ENCODE data around the gene ACTR1B.
"Not testable (repeated sequence)": the region's sequence is repeated elsewhere in the genome, so short reads cannot be mapped to it uniquely, and the experiment has no call there.

Gene ACTR1B

DNA sequence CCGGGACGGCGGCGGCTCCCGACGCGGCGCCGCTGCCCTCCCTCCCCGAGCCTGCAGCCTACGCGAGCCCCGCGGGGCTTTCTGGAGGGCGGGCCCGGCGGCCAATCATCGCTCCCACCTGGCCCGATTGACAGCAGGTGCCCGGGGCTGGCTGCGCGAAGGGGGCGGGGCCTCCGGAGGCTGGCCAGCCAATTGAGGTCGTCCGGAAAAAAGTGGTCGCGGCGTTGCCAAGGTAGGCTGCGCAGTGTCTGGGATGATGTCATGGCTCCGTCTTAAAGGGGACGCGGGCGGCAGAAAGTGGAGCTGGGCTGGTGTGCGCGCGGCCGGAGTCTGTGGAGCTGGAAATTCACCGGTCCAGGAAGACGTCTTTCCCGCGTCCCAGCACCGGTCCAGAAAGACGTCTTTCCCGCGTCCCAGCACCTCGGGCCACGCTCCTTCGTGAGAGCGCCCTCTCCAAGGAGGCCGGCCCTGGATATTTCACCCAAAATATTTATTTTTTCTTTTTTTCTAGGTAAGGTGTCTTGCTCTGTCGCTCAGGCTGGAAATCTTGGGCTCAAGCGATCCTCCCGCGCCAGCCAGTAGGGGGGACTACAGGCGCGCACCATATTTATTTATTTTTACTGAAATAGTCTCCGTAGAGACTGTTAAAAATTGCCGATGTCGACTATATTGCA lies at the start of gene ACTR1B:
Gene ACTR1B (minus strand): TSS at position 83 of the 674 bp plus-strand sequence. CDS start 154 bp downstream, outside the sequence.
- DNase-seq (ENCODE audit: low spot score), result peak; percentile 93

- no peak for DNase-seq (ENCODE audit: low spot score)
Observed at GRCh38 chr2:97712693-97713295, 49.0 kb upstream of the ACTR1B start.

DNA sequence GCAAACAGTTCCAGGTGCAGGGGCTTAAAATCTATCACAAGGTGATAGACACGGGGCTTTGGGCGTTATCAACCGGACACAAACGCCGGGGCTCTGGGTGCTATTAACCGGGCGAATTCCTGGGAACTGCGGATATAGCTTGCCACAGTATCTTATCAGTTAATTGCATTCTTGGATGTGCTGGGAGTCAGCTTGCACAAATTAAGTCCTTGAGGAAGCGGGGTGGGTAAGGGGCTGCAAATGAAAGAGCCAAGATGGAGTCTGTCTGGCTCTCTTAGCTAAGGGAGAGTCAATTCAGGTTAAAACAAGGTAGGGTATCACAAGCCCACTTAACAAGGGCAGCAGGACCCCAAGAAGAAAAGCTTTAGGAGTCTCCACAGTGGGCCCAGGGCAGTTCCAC lies 48.3 kb upstream of the ACTR1B start:
- DNase-seq (ENCODE audit: low spot score), result not testable (repeated sequence)

DNA sequence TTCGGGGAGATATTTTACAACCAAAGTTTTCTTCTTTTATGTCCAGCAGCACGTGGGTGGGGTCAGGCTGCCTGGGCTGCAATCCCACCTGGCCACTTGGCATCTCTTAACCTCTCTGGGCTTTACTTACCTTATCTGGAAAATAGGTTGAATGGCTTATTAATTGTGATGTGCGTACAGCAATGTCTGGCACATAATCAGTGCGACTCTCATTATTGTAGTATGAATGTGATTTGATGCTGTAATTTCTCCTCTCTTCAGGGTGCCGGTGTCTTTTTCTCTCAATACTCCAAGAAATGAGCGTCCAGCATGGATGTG lies 47.5 kb upstream of the ACTR1B start:
- DNase-seq (ENCODE audit: low spot score), result no peak

DNA sequence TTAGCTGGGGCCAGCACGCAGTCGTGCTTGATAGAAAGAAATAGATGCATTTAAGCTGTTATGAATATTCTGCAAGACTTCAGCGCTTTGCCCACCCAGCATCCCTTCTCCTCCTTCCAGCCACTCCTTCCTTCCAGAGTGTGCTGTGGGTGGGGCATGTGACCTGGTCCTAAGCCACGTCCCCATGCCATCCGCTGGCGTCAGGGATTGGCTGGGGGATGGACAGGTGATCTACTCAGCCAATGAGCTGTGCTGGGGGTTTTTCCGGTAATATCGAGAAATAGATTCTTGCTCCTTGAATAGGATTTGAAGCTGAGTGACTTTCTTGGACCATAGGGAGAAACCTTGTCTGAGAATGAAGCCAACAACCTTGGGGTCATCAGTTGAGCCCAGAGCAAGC lies 44.8 kb upstream of the ACTR1B start:
- no peak for DNase-seq (ENCODE audit: low spot score)

DNA sequence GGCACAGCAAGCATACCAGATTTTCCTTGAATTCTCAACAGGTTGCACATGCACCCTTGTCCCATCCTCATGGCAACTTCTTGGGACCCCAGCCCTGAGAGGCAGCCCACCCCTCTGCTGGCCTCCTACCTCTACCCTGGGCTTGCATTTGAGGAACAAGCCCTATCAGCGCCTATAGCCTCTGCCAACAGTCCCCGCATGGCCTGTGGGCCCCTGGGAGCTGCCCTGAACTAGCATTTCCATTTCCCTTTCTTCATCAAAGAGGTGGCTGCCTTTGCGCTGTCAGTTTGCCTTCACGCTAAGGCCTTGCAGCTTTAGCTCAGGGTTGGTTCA lies 44.2 kb upstream of the ACTR1B start:
- no peak for DNase-seq (ENCODE audit: low spot score)

GRCh38 chr2:97707362-97708047 lies 43.7 kb upstream of the ACTR1B start:
- no peak for DNase-seq (ENCODE audit: low spot score)

DNA sequence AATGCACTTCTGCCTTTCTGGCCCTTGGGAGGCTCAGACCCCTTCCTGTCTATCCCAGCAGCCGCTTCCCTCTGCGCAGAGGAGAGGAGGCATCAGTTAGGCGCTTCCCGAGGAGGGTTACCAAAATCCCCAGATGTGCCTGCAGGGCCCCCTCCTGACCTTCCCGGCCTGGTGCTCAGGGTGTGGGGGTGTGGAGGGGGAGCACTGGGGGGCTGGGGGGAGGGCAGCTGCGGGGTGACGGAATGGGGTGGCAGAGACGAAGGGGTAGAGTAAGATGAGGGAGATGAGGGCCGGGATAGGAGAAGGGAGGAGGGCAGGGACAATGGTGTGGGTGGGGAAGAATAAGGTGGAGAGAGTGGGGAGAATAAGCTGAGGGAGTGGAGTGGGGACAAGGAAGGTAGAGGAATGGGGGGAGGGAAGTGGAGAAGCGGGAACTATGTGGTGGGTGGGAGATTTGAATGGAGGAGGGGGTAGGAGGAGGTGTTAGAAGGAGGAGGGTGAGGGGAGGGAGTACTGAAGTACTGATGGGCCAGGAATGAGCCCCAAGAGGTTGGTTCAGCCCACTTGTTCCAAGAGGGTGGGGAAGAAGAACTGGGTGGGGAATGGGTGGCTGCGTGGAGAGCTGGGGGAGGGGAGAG lies 43.0 kb upstream of the ACTR1B start:
- no peak for DNase-seq (ENCODE audit: low spot score)

DNA sequence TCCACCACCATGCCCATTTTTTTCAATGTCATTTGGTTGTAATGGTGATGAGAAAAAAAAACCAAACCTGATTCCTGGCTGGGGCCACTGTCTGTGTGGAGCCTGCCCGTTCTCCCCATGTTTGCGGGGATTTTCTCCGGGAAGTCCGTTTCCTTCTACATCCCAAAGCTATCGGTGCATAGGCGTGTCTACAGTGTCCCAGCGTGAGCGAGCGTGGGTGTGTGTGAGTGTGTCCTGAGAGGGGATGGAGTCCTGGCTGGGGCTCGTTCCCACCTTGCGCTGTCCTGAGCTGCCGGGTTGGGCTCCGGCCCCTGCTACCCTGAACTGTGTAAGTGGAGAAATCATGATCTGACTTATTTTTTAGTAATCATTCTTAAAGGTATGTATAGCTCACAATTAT lies 42.3 kb upstream of the ACTR1B start:
- DNase-seq (ENCODE audit: low spot score), result no peak

DNA sequence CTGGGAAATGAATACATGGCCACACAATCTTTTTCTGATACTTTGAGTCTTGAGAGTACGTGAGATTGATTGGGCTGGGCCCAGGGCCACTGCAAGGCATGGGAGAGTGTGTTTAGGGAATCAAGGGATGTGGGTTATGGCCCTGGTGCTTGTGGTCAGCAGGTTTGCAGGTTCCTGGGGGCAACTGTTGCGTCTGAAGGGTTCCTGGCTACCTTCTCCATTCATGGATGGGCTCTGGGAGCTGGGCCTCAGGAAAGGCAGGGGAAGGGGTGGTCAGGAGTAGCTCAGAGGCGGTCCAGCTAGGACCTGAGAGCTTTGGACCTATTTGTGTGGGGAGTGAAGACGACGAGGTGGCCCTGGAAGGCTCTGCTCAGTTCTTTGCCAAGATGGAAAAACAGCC lies 41.1 kb upstream of the ACTR1B start:
- no peak for DNase-seq (ENCODE audit: low spot score)

DNA sequence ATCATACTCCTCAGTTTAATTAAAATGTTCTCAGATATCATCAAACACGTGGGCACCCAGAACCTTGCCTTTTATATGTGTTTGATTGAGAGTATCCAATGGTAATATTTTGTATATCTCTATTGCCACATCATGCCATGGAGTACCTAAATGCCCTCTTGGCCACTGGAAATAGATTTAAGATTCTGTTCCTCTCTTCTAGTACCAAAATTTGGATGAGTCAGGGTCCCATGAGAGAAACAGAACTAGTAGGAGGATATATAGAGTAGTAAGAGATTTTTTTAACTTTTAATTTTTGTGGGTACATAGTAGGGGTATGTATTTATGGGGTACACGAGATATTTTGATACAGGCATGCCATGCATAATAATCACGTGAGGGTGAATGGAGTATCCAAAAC lies 39.9 kb upstream of the ACTR1B start:
- DNase-seq (ENCODE audit: low spot score), result no peak

GRCh38 chr2:97702731-97703470 lies 39.1 kb upstream of the ACTR1B start:
- no peak for DNase-seq (ENCODE audit: low spot score)

DNA sequence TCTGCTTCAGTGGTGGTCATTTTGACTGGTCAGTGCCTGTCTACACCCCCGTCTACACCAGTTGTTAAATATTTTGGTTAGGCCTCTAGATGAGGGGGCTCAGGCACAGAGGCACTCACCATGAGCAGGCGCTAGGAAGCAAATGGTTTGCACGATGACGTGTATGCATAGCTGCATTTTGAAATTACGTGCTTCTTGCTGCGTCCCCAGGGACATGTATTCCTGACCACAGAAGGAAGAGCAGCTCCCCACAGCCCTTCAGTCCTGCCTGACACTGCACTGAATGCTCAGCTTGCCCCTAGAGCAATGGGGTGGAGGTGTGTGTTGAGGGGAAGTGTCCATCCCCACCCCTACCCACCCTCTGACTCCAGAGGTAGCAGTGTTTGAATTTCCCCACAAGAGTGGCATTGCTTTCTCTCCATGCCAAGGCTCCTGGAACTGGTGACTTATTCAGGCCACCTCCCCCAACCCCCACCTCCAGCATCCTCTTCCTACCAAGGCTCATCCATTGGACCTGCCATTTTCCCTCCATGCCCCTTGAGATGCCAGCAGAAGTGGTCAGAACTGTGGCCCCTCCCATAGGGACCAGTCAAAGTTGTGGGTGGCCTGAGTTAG lies 38.1 kb upstream of the ACTR1B start:
- no peak for DNase-seq (ENCODE audit: low spot score)

GRCh38 chr2:97701186-97701585 lies 37.3 kb upstream of the ACTR1B start:
- DNase-seq (ENCODE audit: low spot score), result no peak

DNA sequence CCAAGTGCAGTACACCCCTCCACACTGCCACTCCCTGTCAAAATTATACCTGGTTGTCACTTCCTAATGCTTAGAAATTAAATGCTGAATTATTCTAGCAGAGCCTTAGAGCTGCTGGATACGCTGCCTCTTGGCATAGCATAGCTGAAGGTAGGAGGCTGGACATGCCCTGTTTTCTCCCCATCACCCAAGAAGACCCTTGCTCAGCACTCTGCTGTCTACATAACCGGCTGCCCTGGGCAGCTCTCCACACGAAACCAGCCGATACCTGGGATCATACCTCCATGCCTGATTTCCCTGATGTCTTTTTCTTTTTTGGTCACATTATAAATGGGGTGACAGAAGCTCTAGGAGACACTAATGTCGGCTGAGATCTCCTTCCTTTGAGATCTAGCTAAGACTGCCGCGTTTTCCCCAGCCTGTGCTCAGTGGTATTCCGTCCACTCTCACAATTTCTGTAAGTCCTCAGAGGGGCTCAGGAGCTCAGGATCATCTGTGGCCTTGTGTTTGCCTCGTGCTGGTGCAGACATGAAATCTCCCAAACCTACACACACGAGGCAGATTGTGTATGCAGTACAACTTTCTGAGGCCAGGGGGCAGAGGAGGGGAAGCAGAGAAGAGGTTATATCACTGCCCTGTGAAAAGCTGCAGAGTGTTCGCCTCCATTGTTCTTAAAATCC lies 36.1 kb upstream of the ACTR1B start:
- DNase-seq (ENCODE audit: low spot score), result peak; percentile 50

- DNase-seq (ENCODE audit: low spot score), result no peak
Observed at GRCh38 chr2:97698530-97698929, 34.7 kb upstream of the ACTR1B start.

DNA sequence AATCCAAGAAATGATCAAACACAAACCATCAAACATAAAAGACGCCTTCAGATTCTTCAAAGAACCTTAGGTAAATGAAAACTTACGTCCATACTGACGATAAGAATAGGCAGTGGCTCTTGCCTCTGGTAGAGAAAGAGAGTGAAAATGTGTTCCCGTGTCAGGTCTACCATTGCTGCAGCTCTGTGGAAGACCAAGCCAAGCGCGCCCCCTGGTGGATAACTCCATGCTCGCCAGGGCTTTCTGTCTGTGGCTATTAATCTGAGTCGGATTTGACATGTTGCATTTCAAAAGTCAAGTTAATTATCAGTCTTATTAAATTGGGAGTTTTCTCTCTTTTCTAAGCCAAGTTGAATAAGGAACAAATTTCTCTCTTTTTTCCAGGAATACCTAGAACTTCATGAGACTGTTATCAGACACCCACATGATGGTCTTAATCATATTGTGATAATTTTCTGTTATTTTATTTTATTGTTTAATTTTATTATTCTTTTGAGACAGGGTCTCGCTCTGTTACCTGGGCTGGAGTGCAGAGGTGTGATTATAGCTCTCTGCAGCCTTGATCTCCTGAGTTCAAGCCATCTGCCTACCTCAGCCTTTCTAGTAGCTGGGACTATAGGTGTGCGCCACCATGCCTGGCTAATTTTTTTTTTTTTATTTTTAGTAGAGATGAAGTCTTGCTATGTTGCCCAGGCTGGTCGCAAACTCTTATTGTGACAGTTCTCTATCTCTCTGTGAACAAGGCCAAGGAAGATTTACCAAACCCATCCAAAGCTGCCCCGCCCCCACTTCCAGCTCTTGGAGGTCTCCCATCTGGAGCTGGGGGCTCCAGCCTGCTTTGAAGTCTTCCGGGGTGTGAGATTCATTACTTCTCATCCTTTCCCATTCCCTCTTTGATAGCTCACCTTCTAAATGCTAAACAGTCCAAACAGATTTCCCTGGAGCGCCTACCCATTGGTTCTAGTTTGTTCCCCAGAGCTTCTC lies 33.7 kb upstream of the ACTR1B start:
- peak; percentile 57 for DNase-seq (ENCODE audit: low spot score)

GRCh38 chr2:97695744-97696143 lies 31.9 kb upstream of the ACTR1B start:
- DNase-seq (ENCODE audit: low spot score), result no peak

GRCh38 chr2:97693476-97693875 lies 29.6 kb upstream of the ACTR1B start:
- DNase-seq (ENCODE audit: low spot score), result no peak

- no peak for DNase-seq (ENCODE audit: low spot score)
Observed at GRCh38 chr2:97691166-97691565, 27.3 kb upstream of the ACTR1B start.
